Thoracic aorta (tissue), 2 donors: ENCODE measurements around the gene SAMD11. TPM values are rescaled to one million over a fixed set of nuclear protein-coding genes. Genes with fewer than 3 reads are reported as not detected.

Experiments
- ATAC-seq: fragments of 150-250 bp; one replicate; pipeline ENCODE4 v1.8.0; 2017; ENCODE audit warnings: low read depth; ENCODE audit not compliant: insufficient number of reproducible peaks, low FRiP score
- DNase-seq: peaks from one replicate; pipeline ENCODE4 v3.0.0-alpha.2; 2020; ENCODE audit warnings: low spot score
- H3K27ac ChIP-seq, 2 donors: fragments of 200-600 bp; sonication (generic); 1 replicate in 1 of 2; 2 replicates in 1 of 2; pipeline ENCODE4 v1.5.1; 2016; ENCODE audit warnings: mild to moderate bottlenecking in 2 of 2, moderate library complexity in 2 of 2
- H3K27me3 ChIP-seq: fragments of 200-600 bp; sonication (generic); replicated peaks from 2 replicates; pipeline ENCODE4 v1.6.0; 2016; ENCODE audit warnings: mild to moderate bottlenecking; ENCODE audit not compliant: insufficient read depth
- H3K36me3 ChIP-seq: fragments of 200-600 bp; sonication (generic); one replicate; pipeline ENCODE4 v1.5.1; 2016
- H3K4me1 ChIP-seq, 2 donors: fragments of 200-600 bp; sonication (generic); 1 replicate in 1 of 2; 2 replicates in 1 of 2; pipeline versions ENCODE4 v1.5.1 to v1.6.0; 2016; ENCODE audit warnings: low read depth in 2 of 2, mild to moderate bottlenecking in 1 of 2; ENCODE audit not compliant: control insufficient read depth in 1 of 2
- H3K4me3 ChIP-seq: fragments of 200-600 bp; sonication (generic); 2 replicates; pipeline ENCODE4 v1.5.1; 2016; ENCODE audit warnings: mild to moderate bottlenecking
- H3K9me3 ChIP-seq: fragments of 200-600 bp; sonication (generic); 2 replicates; pipeline ENCODE4 v1.5.1; 2016
- total RNA-seq, 2 donors: library from RNA; depleted of rRNA; stranded (reverse); fragments of >200 nt; gene quantifications; one replicate each; pipeline versions ENCODE4 v1.1.0 to v1.2.3, GENCODE V29; 2016
- TF ChIP-seq, protein P1 (sequence below): fragments of 200-600 bp; sonication (generic); IDR thresholded peaks from one replicate; pipeline ENCODE4 v1.5.1; 2019; ENCODE audit warnings: antibody characterized with exemption

The SAMD11 gene
- total RNA-seq, 2 donors from 2014 or later, result 10.2 to 18.8 TPM

DNA sequence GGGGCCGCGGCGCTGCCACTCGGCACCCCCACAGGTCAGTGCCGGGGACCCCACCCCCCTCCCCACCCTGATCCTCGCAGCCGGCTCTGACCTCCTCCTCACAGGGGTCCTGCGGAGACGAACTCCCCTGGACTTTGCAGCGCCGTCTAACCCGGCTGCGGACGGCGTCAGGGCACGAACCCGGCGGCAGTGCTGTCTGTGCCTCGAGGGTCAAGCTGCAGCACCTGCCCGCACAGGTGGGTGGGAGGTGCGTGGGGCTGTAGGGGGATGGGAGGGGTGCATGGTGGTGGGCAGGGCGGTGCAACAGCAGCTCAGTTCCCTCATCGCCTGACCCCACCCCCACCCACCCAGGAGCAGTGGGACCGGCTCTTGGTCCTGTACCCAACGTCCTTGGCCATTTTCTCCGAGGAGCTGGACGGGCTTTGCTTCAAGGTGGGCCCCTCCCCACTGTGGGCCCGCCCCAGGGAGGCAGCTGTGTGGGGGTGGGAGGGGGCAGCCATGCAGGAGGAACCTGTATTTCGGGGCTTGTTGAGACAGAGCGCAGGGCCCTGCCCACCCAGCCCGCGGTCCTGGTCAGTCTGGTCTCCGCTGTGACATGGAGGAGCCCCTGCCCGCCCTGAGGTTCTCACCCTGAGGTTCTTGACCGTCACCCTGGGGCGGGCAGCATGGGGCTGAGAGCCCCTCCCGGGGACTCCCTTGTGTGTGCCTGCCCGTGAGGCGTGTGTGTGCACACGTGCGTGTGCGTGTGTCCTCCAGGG is 47.4 kb downstream of the SAMD11 start:
- DNase-seq (no peak), ATAC-seq (no peak)
- no peak overlapping the region for H3K27ac ChIP-seq
- no peak overlapping the region for H3K4me3 ChIP-seq
- TF ChIP-seq, protein P1, sequence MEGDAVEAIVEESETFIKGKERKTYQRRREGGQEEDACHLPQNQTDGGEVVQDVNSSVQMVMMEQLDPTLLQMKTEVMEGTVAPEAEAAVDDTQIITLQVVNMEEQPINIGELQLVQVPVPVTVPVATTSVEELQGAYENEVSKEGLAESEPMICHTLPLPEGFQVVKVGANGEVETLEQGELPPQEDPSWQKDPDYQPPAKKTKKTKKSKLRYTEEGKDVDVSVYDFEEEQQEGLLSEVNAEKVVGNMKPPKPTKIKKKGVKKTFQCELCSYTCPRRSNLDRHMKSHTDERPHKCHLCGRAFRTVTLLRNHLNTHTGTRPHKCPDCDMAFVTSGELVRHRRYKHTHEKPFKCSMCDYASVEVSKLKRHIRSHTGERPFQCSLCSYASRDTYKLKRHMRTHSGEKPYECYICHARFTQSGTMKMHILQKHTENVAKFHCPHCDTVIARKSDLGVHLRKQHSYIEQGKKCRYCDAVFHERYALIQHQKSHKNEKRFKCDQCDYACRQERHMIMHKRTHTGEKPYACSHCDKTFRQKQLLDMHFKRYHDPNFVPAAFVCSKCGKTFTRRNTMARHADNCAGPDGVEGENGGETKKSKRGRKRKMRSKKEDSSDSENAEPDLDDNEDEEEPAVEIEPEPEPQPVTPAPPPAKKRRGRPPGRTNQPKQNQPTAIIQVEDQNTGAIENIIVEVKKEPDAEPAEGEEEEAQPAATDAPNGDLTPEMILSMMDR, result no peak
- peaks cover 5% of the 10 kb centered on the region for H3K27me3 ChIP-seq
- peaks cover 4 to 9% of the 10 kb centered on the region in 2 donors for H3K4me1 ChIP-seq
- no peaks in the 10 kb centered on the region for H3K36me3 ChIP-seq
- H3K9me3 ChIP-seq, result no peaks in the 10 kb centered on the region

DNA sequence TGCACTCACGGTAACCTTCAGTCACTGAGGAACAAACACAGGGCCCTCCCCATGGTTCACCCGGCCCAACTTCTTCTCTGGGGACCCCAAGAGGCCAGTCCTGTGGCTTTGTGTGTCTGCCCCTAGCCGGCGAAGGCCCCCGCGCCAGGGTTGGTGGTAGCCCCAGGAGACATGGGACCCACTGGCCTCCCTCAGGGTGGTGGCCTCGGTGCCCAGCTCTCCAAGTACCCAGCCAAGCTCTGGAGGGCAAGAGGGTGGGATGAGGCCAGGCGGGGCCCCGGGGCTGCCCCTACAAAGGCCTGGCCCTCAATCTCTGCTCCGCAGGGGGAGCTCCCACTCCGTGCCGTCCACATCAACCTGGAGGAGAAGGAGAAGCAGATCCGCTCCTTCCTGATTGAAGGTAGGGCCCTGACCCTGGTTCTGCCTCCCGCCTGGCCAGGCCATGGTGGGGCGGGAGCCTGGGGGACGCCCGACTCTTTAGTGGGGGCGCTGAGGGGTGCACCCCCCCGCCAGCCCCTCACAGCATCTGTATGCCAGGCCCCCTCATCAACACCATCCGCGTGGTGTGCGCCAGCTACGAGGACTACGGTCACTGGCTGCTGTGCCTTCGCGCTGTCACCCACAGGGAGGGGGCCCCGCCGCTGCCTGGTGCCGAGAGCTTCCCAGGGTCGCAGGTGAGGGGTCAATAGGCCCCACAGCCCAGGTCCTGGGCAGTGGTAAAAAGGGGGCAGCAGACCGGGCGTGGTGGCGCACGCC is 48.2 kb downstream of the SAMD11 start:
- DNase-seq (no peak), ATAC-seq (no peak)
- Histone ChIP-seq H3K27me3 (peaks cover 5% of the 10 kb centered on the region), H3K27ac (no peak overlapping the region), H3K4me3 (no peak overlapping the region), H3K4me1 (peaks cover 0 to 7% of the 10 kb centered on the region in 2 donors), H3K9me3 (no peaks in the 10 kb centered on the region), H3K36me3 (no peaks in the 10 kb centered on the region)
- TF ChIP-seq, protein P1, result no peak

- peaks cover 5% of the 10 kb centered on the region for H3K27me3 ChIP-seq
- TF ChIP-seq, protein P1, result no peak
- DNase-seq, result no peak
Measured at GRCh38 chr1:972726-973458, 49.2 kb downstream of the SAMD11 start.

GRCh38 chr1:973459-974292 is 50.0 kb downstream of the SAMD11 start:
- no peak for ATAC-seq
- Histone ChIP-seq H3K27me3 (peaks cover 5% of the 10 kb centered on the region), H3K36me3 (no peaks in the 10 kb centered on the region), H3K4me3 (no peak overlapping the region), H3K27ac (no peak overlapping the region), H3K9me3 (no peaks in the 10 kb centered on the region), H3K4me1 (peaks cover 0 to 7% of the 10 kb centered on the region in 2 donors)
- TF ChIP-seq, protein P1, result no peak
- no peak for DNase-seq

More at GRCh38 chr1:972726-973458, 49.2 kb downstream of the SAMD11 start:
- no peaks in the 10 kb centered on the region for H3K9me3 ChIP-seq
- H3K4me1 ChIP-seq, result peaks cover 0 to 7% of the 10 kb centered on the region in 2 donors
- no peak for ATAC-seq
- no peaks in the 10 kb centered on the region for H3K36me3 ChIP-seq
- H3K27ac ChIP-seq, result no peak overlapping the region
- H3K4me3 ChIP-seq, result no peak overlapping the region
